Trophoblast cell (in vitro differentiated cells and primary cell): Measurements from ENCODE around the gene RHOD.
A peak's percentile ranks its signal among the peaks of the same experiment; 100 is the strongest.

Source experiments
- DNase-seq, 2 donors: peaks; one replicate each; pipeline ENCODE4 v3.0.0-alpha.2; 2016
- H2AFZ ChIP-seq: 2 replicates; pipeline ENCODE4 v1.6.1; 2013; ENCODE audit warnings: low read length, moderate library complexity, mild to moderate bottlenecking; ENCODE audit not compliant: insufficient read depth, poor library complexity
- H2AK5ac ChIP-seq: 2 replicates; pipeline ENCODE4 v1.6.1; 2013; ENCODE audit warnings: mild to moderate bottlenecking, low read length
- H2BK120ac ChIP-seq: 2 replicates; pipeline ENCODE4 v1.6.1; 2013; ENCODE audit warnings: low read length, mild to moderate bottlenecking, moderate library complexity; ENCODE audit not compliant: insufficient read depth, poor library complexity
- H2BK12ac ChIP-seq: 2 replicates; pipeline ENCODE4 v1.6.1; 2013; ENCODE audit warnings: mild to moderate bottlenecking, low read length, moderate library complexity
- H2BK5ac ChIP-seq: 2 replicates; pipeline ENCODE4 v1.6.1; 2013; ENCODE audit warnings: low read length, low read depth, moderate library complexity, mild to moderate bottlenecking; ENCODE audit not compliant: poor library complexity
- H3K14ac ChIP-seq: 2 replicates; pipeline ENCODE4 v1.6.1; 2013; ENCODE audit warnings: mild to moderate bottlenecking, low read length
- H3K18ac ChIP-seq: 2 replicates; pipeline ENCODE4 v1.6.1; 2013; ENCODE audit warnings: mild to moderate bottlenecking, low read length
- H3K23ac ChIP-seq: 2 replicates; pipeline ENCODE4 v1.6.1; 2013; ENCODE audit warnings: low read length
- H3K27ac ChIP-seq: 2 replicates; pipeline ENCODE4 v1.5.1; 2013; ENCODE audit warnings: low read depth, mild to moderate bottlenecking, inconsistent platforms, low read length, moderate library complexity
- H3K27me3 ChIP-seq: 2 replicates; pipeline ENCODE4 v1.6.1; 2013; ENCODE audit warnings: inconsistent platforms, mild to moderate bottlenecking, low read length, moderate library complexity; ENCODE audit not compliant: insufficient read depth
- H3K36me3 ChIP-seq, 2 experiments: 1 replicate in 1 of 2; 2 replicates in 1 of 2; pipeline ENCODE4 v1.6.1; 2013; ENCODE audit warnings: low read length in 2 of 2, mild to moderate bottlenecking in 2 of 2, moderate library complexity in 1 of 2; ENCODE audit not compliant: insufficient read depth in 2 of 2, control insufficient read depth in 1 of 2
- H3K4ac ChIP-seq: 2 replicates; pipeline ENCODE4 v1.6.1; 2013; ENCODE audit warnings: low read depth, mild to moderate bottlenecking, low read length, moderate library complexity
- H3K4me1 ChIP-seq, 2 experiments: 1 replicate in 1 of 2; 2 replicates in 1 of 2; pipeline ENCODE4 v1.6.1; 2013; ENCODE audit warnings: low read length in 2 of 2, mild to moderate bottlenecking in 2 of 2, moderate library complexity in 1 of 2; ENCODE audit not compliant: insufficient read depth in 2 of 2, control insufficient read depth in 1 of 2
- H3K4me2 ChIP-seq: 2 replicates; pipeline ENCODE4 v1.6.1; 2013; ENCODE audit warnings: inconsistent platforms, mild to moderate bottlenecking, low read length, moderate library complexity
- H3K4me3 ChIP-seq: 2 replicates; pipeline ENCODE4 v1.5.1; 2013; ENCODE audit warnings: mild to moderate bottlenecking, low read depth, low read length, inconsistent platforms
- H3K79me1 ChIP-seq: one replicate; pipeline ENCODE4 v1.6.1; 2013; ENCODE audit warnings: low read length
- H3K79me2 ChIP-seq: 2 replicates; pipeline ENCODE4 v1.6.1; 2013; ENCODE audit warnings: low read length, mild to moderate bottlenecking; ENCODE audit not compliant: control insufficient read depth, insufficient read depth, poor library complexity
- H3K9ac ChIP-seq: 2 replicates; pipeline ENCODE4 v1.6.1; 2013; ENCODE audit warnings: mild to moderate bottlenecking, low read length
- H3K9me3 ChIP-seq: 2 replicates; pipeline ENCODE4 v1.6.1; 2013; ENCODE audit warnings: low read depth, mild to moderate bottlenecking, control low read depth, inconsistent platforms, low read length; ENCODE audit not compliant: insufficient read depth
- H4K12ac ChIP-seq: 2 replicates; pipeline ENCODE4 v1.6.1; 2013; ENCODE audit warnings: low read depth, mild to moderate bottlenecking, low read length, moderate library complexity
- H4K8ac ChIP-seq: 2 replicates; pipeline ENCODE4 v1.6.1; 2013; ENCODE audit warnings: low read depth, mild to moderate bottlenecking, low read length, moderate library complexity
- H4K91ac ChIP-seq: one replicate; pipeline ENCODE4 v1.6.1; 2013; ENCODE audit warnings: low read depth, mild to moderate bottlenecking, low read length, moderate library complexity
- WGBS: extraction: QIAGEN DNeasy Blood & Tissue Kit; methylation state at CpG from one replicate; pipeline ENCODE4 v1.1.7; 2013; ENCODE audit warnings: missing lambda C conversion rate; ENCODE audit not compliant: insufficient read length, insufficient coverage; ENCODE audit errors: extremely low coverage; 5-methylcytosine and 5-hydroxymethylcytosine counted together

The RHOD gene

DNA sequence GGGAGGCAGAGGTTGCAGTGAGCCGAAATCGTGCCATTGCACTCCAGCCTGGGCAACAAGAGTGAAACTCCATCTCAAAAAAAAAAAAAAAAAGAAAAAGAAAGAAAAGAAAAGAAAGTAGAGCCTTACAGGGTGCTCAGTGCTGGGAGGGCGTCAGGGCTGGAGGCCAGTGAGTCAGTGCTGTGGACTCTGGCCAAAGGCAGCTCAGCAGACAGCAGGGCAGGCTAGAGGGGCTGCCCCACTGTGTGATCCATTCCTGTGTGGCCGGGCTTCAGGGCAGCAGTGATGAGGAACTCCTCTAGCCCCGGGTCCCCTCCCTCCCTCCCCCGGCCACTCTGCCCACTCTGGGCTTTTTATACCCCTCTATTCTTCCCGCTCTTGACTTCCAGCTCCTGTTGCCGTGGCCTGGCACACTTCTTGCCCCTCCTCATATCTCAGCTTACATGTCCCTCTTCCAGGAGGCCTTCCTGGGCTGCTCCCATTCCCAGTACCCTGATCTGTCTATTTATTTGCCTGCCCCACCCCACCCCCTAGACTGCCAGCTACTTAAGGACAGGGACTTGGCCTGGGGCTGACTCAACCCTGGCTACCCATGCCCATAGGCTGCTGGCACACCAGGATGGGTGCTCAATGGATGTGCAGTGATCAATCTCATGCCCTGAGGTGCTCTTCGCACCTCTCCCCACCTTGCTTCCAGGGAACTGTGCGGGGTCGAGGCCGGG, 23.7 kb upstream of the RHOD start:
- H3K36me3 ChIP-seq: no peaks in the 10 kb centered on the region
- H3K14ac ChIP-seq: no peak overlapping the region
- H3K4ac ChIP-seq: no peak overlapping the region
- H2BK12ac ChIP-seq: peak overlapping the region; percentile 11
- peaks cover 10% of the 10 kb centered on the region for H3K79me1 ChIP-seq
- H2AFZ ChIP-seq: no peak overlapping the region
- no peak overlapping the region for H4K8ac ChIP-seq
- H3K9me3 ChIP-seq: no peaks in the 10 kb centered on the region
- H4K12ac ChIP-seq: no peak overlapping the region
- no peaks in the 10 kb centered on the region for H3K27me3 ChIP-seq
- WGBS: no CpG with 5 or more reads among the region's 12 CpGs
- no peak overlapping the region for H3K9ac ChIP-seq
- peak overlapping the region; percentile 42 for H3K27ac ChIP-seq
- peak overlapping the region; percentile 1 for H2BK5ac ChIP-seq
- H2AK5ac ChIP-seq: peak overlapping the region; percentile 28
- H3K23ac ChIP-seq: no peak overlapping the region
- peaks cover 31 to 34% of the 10 kb centered on the region in 2 experiments for H3K4me1 ChIP-seq
- H2BK120ac ChIP-seq: peak overlapping the region; percentile 7
- H3K4me2 ChIP-seq: no peak overlapping the region
- peak overlapping the region; percentile 6 for H3K18ac ChIP-seq
- H3K79me2 ChIP-seq: no peaks in the 10 kb centered on the region
- H3K4me3 ChIP-seq: peak overlapping the region; percentile 5
- peak overlapping the region; percentile 10 for H4K91ac ChIP-seq
- peak; percentile 84 to 91 for DNase-seq

DNA sequence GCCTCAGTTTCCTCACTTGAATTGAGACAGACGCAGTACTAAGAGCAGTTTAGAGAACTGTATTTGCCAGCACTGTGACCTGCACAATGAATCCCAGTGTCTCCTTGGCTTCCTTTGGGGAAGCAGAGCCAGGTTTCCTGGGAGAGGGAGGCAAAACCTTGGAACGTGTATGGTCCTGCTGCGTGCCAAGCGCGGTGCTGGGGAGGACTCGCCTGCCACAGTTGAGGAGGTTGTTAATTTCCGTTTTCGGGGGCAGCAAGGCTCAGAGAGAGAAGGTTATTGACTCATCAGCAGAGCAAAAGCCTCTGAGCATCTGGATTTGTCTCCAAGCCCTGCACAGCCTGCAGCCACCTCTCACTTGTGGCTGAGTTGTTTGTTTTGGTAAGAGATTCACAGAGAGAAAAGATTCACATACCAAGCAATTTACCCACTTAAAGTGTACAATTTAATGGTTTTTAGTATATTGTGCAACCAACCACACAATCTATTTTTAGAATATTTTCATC, 22.9 kb upstream of the RHOD start:
- no peak overlapping the region for H2BK5ac ChIP-seq
- H3K23ac ChIP-seq: no peak overlapping the region
- no peaks in the 10 kb centered on the region for H3K27me3 ChIP-seq
- H3K79me2 ChIP-seq: no peaks in the 10 kb centered on the region
- H3K18ac ChIP-seq: no peak overlapping the region
- no peak overlapping the region for H4K8ac ChIP-seq
- peak overlapping the region; percentile 10 for H4K91ac ChIP-seq
- DNase-seq: peak in 1 of 2 donors; percentile 31
- H2BK12ac ChIP-seq: peak overlapping the region; percentile 4
- peaks cover 10% of the 10 kb centered on the region for H3K79me1 ChIP-seq
- H2AK5ac ChIP-seq: no peak overlapping the region
- H3K9me3 ChIP-seq: no peaks in the 10 kb centered on the region
- no peak overlapping the region for H3K4me2 ChIP-seq
- H2BK120ac ChIP-seq: no peak overlapping the region
- H3K27ac ChIP-seq: no peak overlapping the region
- no CpG with 5 or more reads among the region's 8 CpGs for WGBS
- H3K9ac ChIP-seq: no peak overlapping the region
- H3K36me3 ChIP-seq: no peaks in the 10 kb centered on the region
- H3K4ac ChIP-seq: no peak overlapping the region
- H2AFZ ChIP-seq: no peak overlapping the region
- H3K4me1 ChIP-seq: peaks cover 31 to 34% of the 10 kb centered on the region in 2 experiments
- H3K14ac ChIP-seq: peak overlapping the region; percentile 20
- no peak overlapping the region for H4K12ac ChIP-seq
- no peak overlapping the region for H3K4me3 ChIP-seq

DNA sequence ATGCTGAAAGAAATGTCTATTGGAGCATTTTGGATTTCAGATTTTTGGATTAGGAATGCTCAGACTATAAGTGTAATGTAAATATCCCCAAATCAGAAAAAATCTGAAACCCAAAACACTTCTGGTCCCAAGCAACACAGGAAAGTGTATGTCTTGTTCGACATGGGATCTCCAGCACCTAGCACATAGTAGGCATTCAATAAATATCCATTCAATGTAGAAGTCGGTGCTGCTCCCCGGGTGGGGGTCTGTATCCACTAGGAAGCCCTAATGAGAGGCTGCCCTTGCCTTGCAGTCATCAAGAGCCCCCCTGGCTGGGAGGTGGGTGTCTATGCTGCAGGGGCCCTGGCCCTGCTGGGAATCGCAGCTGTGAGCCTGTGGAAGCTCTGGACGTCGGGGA, 22.3 kb upstream of the RHOD start:
- no CpG with 5 or more reads among the region's 6 CpGs for WGBS
- H2BK5ac ChIP-seq: no peak overlapping the region
- no peaks in the 10 kb centered on the region for H3K79me2 ChIP-seq
- no peaks in the 10 kb centered on the region for H3K9me3 ChIP-seq
- H3K27ac ChIP-seq: no peak overlapping the region
- no peak overlapping the region for H4K12ac ChIP-seq
- DNase-seq: no peak
- H3K79me1 ChIP-seq: peaks cover 10% of the 10 kb centered on the region
- H3K36me3 ChIP-seq: no peaks in the 10 kb centered on the region
- H2AK5ac ChIP-seq: peak overlapping the region; percentile 11
- H3K4me2 ChIP-seq: no peak overlapping the region
- H4K91ac ChIP-seq: no peak overlapping the region
- peaks cover 31 to 34% of the 10 kb centered on the region in 2 experiments for H3K4me1 ChIP-seq
- no peak overlapping the region for H3K9ac ChIP-seq
- no peak overlapping the region for H3K4ac ChIP-seq
- H3K18ac ChIP-seq: no peak overlapping the region
- peak overlapping the region; percentile 1 for H3K4me3 ChIP-seq
- H3K23ac ChIP-seq: no peak overlapping the region
- H3K14ac ChIP-seq: no peak overlapping the region
- no peak overlapping the region for H2BK12ac ChIP-seq
- no peak overlapping the region for H4K8ac ChIP-seq
- no peaks in the 10 kb centered on the region for H3K27me3 ChIP-seq
- no peak overlapping the region for H2AFZ ChIP-seq
- no peak overlapping the region for H2BK120ac ChIP-seq

DNA sequence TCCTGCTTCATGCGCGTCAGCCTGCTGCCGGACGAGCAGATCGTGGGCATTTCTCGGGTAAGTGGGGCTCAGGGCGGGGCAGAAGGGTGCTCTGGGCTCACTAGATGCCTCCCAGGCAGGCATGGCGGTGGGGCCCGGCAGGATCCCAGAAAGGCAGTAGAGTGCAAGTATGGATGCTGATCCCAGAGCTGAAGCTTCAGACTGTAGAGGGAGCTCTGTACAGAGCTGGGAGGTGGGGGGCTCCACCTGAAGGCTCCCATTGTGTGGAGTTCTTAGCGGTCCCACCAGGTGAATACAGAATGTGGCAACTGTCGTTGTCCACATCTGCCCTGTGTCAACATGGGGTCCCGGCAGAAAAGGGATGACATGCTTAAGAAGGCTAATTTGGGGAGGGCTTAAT, 16.5 kb upstream of the RHOD start:
- Histone ChIP-seq H3K36me3 (no peaks in the 10 kb centered on the region), H3K79me2 (no peaks in the 10 kb centered on the region), H3K18ac (no peak overlapping the region), H3K27ac (no peak overlapping the region), H2BK12ac (no peak overlapping the region), H3K27me3 (no peaks in the 10 kb centered on the region), H2AFZ (no peak overlapping the region), H2AK5ac (no peak overlapping the region), H3K79me1 (no peaks in the 10 kb centered on the region), H4K8ac (no peak overlapping the region), H2BK120ac (no peak overlapping the region), H3K4me3 (no peak overlapping the region), H3K23ac (no peak overlapping the region), H2BK5ac (no peak overlapping the region), H3K9ac (no peak overlapping the region), H3K14ac (no peak overlapping the region), H4K91ac (no peak overlapping the region), H4K12ac (no peak overlapping the region), H3K4me2 (no peak overlapping the region), H3K4me1 (no peaks in the 10 kb centered on the region), H3K9me3 (peaks cover 2% of the 10 kb centered on the region), H3K4ac (no peak overlapping the region)
- no CpG with 5 or more reads among the region's 12 CpGs for WGBS
- DNase-seq: no peak
